ENCODE measurements around the gene ARL8B.

Gene ARL8B

DNA sequence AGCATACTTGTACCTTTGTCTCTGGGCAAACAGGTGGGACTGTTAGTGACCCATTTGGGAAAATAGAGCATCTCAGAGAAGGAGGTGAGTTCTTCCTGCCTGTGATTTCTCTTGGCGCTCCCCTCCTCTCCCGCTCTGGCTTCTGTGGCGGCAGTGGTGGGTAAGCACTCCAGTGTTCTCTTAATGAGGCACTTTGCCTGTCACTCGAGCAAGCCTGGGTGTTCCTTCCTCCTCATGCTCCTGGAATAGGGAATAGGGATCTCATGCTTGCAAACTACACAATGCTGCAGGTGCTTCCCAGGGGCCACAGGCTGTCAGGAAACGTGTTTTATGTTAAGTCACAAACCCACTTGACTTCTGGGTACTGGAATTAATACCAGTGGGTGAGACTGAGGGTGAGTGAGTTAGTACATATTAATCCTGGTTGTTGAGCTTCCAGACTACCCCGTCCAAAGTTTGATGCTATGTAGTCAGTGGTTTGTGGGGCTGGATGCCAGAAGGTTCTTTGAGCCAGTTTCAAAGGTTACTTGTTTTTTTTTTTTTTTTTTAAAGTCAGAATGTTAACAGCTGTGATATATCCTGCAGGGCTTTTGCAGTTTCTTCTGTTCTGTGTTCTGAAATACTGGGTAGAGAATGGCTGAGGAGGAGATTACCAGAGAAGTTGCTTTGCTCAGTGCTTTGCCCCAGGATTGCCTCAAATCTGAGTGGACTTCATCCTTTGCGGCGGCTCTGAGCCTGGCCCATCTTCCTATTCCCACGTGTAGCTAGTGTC is 95.9 kb downstream of the ARL8B start:
- DNase-seq, result no peak

GRCh38 chr3:5218815-5219214 is 96.7 kb downstream of the ARL8B start:
- no peak for DNase-seq

DNA sequence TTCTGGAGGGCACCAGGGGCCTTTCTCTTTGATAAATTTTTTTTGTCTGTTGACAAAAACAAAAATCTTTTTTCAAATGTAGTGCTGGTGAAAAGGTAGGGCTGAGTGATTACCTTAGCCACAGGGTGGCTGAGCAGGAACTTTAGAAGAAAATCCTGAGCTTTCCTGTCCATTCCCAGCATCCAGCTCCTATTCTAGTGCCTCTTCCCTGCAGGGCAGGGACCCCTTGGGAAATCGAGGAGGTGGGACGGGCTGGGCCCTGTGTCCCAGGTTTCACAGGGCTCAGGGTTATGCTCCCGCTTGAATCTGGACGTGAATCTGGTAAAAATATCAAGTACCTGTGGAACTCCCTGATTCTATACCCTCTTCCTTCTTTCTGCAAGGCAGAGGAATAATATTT is 97.1 kb downstream of the ARL8B start:
- DNase-seq, result no peak

DNA sequence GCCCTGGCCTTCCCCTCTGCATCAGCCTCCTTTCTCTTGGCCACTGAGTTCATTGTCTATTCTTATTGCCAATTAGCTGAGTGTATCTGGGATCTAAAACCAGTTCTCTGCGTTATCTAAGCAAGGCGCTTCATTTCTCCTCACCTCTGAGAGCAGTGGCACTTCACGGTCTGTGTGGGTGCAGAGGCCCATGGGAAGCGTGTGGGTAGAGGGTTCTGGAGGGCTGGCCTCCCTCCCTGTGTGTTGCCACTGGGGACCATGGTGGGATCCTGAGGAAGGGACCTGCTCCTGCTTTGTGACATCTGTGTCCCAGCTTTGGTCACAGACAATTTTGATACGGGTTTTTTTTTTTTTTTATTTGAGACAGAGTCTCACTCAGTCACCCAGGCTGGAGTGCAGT is 98.1 kb downstream of the ARL8B start:
- no peak for DNase-seq

GRCh38 chr3:5220667-5221431 is 98.8 kb downstream of the ARL8B start:
- no peak for DNase-seq

- DNase-seq, result no peak
Measured at GRCh38 chr3:5221701-5222100, 99.6 kb downstream of the ARL8B start.

DNA sequence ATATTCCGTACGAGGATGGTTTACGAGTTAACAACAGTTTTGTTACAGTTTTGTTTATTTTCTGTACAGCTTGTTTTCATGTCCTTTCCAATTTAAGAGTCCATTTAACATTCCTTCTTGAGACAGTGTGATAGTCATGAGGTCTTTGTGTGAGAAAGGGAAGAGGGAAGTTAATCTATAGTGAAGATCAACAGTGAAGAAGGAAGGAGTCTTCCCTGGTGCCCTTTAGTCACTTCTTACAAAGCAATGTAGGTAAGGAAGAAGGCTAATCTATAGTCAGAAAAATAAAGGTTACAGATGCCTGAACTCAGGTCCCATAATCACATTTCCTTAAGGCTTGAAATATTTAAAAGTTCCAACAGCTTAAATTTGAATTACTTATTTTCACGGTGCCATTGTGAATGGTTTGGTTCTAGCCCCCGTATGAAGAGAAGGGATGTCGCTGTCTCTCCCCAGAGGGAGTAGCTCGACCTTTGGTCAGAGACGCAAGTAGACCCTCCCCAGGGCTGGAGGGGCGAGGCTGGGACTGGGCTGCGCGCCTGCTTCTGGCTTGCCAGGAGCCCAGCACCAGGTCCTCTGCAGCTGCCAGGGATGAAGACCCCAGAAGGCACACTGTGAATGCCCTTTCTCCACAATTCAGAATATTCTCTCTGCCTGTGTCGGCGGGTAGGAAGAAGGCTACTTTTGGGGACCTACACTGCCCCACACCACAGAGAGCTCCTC is 100.4 kb downstream of the ARL8B start:
- DNase-seq, result no peak

DNA sequence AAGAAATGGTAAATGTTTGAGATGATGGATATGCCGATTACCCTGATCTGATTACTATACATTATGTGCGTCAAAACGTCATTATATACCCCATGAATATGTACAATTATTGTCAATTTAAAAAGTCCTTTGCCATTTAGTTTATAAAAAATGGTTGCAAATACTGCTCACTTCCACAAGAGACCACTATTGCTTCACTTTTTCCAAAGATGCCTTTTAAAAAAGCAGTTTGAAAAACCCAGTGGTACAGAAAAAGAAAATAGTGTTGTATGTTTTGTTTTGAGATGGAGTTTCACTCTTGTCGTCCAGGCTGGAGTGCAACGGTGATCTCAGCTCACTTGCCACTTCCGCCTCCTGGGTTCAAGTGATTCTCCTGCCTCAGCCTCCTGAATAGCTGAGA is 104.7 kb downstream of the ARL8B start:
- no peak for DNase-seq

DNA sequence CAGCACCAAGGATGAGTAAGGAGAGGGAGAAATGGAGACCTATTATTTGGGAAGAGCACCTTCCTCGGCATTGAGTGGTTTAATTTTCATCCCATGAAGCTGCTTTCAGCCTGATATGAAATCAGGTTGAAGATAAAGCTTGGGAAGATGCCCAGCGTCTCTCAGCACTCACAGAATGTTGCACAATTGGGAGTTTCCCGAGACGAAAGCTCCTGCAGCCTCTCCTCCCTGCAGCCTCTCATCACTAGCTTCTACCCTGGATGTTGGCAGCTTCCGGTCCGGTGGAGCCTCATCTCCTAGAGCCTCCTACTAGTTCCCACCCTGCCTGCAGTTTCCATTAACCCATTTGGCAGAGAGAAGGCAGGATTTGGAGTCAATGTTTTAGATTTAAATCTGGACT is 105.7 kb downstream of the ARL8B start:
- no peak for DNase-seq

DNA sequence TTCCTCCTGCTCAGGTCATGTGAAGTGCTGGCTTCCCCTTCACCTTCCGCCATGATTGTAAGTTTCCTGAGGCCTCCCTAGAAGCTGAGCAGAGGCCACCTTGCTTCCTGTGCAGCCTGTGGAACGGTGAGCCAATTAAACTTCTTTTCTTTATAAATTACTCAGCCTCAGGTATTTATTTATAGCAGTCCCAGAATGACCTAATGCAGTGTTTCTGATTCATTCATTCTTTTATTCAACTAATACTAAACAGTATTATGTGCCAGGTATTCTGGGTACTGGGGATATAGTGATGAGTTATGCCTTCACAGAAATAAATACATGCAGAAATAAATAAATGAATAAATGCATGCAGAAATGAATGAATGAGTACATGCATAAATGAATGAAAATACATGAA is 107.3 kb downstream of the ARL8B start:
- no peak for DNase-seq

Data from effector CD4-positive, alpha-beta T cell (primary cell).